DMS114 treated with DMSO at 0.1 percent for 48 hours (cell line): ENCODE results near the gene CORO2B.

Experiments used
- DNase-seq: peaks from one replicate; lab custom pipeline; 2025; ENCODE audit not compliant: unreplicated experiment; lab: John Stamatoyannopoulos, UW

Gene CORO2B

DNA sequence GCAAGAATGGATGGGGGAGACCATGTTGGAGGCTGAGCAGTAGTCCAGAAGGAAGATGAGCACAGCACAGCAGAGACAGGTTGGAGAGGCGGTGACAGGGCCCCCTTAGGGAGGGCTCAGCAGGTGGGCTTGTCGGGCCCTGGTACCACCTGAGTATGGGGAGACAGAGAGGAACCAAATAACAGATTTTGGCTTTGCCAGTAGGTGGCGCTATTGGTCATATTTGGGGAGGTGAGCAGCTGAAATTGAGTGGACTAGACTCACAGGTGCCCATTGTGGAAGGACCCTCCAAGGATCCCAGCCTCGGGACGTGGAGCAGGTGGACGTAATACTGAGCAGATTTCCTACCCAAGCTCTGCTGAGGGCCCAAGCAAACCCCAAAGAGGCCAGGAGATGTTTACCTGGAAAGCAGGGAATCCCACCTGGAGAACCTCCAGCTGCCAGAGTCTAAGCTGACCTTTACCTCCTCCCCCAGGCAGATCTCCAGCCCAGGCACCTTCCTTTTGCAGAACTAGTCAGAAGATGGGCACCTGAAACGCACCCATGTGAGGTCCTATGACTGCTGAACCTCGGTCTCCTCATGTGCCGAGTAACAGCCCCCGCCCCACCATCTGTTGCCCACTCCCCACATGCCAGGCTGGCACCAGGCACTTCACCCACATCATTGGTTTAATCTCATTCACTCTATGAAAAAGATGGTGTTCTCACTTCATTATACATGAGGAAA lies 24.6 kb upstream of the CORO2B start:
- DNase-seq: peak; percentile 56

DNA sequence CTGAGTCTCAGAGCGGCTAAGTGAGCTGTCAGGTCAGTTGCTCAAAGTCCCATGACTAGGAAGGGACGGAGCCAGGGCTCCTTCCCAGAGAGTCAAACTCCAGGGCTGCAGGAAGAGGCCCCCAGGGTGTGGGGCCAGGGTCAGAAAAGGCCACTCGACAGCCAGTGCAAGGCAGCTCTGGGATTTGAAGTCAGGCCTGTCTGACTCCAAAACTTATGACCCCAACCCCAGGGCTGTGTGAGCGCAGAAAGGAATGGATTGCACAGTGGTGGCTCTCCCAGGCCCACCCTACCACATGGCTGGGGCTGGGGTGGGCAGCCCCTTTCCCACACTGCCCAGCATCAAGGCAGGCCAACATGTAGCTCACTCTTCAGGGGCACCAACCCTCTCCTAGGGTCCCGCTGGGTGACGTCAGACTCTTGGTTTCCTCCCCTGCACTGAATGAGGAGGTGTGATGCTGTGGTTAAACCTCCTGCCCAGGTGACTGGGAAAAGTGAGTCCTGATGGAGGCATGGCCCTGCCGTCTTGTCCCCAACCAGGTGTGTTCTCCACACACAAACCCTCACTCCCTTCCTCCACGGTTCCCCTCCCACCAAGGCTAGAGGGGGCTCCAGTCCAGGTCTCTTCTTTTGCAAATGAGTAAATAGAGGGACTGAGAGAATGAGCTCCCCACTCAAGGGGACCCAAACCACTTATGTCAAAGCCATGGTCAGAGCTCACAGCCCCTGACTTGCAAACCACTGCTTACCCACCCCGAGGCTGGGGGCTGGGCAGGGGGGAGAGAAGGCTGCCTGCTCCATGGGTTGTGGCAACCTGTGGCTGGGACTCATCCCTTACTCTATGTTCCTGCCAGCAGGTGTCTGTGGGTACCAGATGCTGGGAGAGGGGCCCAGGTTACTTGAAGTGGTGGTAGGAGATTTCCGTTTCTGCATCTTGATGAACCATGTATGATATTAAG lies 23.8 kb upstream of the CORO2B start:
- no peak for DNase-seq

DNA sequence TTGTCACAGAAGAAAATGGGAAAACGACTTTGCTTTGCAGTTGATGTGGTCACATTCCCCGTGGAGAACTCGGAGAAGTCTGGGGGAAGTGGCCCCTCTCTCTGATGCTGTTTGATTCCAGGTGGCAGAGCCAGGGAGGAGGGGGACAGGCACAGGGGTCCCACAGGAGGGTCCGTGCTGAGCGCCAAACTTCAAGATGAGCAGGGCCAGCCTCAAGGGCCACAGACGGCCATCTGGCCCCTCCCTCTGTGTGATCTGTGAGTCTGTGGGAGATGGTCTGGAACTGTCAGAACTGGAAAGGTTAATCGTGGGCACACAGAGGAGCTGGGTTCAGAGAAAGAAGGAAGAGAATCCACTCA lies 23.1 kb upstream of the CORO2B start:
- DNase-seq: no peak

DNA sequence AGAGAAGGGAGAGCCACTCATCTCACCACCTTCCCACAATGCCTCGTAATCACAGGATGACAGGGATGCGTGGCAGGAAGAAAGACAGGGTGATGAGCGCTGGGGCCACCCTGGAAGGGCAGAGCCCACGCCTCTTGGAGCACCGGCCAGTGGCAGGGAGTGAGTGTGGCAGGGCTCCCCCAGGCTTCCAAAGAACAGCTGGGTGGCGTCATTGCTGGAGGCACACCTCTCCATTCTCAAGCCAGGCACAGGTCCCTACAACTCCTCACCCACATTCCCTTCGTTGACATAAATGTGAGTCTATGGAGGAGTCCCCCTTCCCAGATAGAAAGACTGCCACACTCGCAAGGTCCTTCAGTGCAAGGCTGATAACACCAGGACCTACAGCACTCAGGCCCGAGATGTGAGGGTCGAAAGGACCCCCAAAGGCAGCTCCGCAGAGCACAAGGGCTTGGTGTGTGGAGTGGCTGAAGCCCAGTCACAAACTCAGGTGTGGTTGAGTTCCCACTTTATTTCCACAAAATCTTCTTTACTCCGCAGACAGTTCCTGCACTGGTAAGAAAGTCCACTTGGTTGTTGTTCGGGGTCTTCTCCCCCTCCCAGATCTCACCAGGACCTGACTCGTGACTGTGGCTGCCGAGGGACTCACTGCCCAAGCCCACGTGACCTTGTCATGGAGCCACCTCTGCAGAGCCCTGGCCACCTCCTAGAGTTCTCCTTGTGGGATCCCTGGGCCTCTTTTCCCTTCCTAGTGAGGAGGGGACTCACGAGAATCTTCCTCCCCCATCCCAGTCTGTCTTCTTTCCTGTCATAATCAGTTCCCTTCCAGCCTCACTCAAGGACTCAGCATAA lies 22.4 kb upstream of the CORO2B start:
- DNase-seq: no peak

DNA sequence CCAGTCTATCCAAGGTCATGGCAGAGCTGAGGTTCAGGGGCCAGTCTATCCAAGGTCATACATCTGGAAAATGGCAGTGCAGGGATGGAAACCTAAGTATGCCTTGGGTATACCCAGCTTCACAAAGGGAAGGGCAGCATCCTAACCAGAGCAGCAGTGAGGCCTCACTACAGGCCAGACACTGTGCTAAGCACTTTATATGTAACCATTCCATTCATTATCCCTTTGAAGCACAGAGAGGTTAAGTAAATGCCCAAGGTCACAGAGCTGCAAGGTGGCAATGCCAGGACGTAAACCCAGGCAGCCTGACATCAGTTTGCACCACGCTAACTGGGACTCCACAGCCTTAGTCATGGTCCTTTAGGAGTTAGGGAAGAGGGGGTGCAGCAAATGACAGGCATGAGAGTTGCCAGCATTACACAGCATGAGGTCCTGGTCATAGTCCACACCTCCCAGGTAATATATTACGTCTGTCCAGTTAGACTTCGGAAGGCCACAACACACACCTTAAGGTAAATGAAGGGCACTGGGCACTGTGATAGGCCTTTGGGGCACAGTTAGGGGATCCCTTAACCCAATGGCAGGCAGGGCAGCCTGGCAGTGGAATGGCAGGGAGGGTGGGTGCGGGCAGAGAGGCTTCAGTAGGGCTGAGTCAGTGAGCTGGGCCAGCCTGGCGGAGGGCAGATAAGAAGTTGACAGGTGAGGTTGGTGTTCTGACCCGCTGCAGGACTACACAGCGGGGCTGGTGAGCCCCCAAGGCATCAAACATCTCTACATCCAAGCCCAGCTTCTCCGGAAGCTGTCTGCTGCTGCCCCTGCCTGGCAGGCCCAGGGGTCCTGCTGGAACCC lies 21.1 kb upstream of the CORO2B start:
- DNase-seq: no peak

DNA sequence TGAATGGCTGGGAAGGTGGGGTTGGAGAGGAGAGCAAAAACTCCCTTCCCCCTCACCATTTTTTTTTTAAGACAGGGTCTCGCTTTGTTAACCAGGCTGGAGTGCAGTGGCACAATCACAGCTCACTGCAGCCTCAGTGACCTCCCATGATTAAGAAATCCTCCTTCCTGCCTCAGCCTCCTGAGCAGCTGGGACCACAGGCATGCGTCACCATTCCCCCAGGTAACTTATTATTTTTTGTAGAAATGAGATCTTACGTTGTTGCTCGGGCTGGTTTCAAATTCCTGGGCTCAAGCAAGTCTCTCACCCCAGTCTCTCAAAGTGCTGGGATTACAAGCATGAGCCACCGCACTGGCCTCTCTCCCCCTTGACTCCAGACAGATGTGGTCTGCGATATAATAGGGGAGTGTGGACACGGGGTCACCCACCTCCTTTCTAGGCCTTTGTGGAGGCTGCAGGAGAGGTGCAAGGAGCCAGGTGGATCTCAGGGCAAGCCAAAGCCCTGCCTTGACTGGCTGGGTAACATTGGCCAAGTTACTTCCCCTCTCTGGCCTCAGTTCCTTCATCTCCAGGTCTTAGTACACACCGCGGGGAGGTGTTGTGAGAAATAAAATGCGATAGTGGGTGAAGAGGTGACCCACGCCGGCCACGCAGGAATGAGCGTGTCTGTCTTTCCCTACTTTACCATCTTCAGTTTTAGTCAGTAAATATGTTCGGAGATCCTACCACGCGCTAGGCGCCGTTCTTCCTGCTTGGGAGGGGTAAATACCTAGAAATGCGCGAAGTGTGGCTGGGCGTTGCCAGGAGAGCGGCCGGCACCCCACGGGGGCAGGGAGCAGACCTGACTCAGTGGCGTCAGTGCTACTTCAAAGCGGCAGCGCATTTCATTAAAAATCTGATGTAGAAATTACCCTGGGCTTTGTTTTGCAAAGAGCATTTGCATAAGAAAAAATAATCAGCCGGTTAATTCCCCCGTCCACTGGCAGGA lies 20.2 kb upstream of the CORO2B start:
- no peak for DNase-seq

DNA sequence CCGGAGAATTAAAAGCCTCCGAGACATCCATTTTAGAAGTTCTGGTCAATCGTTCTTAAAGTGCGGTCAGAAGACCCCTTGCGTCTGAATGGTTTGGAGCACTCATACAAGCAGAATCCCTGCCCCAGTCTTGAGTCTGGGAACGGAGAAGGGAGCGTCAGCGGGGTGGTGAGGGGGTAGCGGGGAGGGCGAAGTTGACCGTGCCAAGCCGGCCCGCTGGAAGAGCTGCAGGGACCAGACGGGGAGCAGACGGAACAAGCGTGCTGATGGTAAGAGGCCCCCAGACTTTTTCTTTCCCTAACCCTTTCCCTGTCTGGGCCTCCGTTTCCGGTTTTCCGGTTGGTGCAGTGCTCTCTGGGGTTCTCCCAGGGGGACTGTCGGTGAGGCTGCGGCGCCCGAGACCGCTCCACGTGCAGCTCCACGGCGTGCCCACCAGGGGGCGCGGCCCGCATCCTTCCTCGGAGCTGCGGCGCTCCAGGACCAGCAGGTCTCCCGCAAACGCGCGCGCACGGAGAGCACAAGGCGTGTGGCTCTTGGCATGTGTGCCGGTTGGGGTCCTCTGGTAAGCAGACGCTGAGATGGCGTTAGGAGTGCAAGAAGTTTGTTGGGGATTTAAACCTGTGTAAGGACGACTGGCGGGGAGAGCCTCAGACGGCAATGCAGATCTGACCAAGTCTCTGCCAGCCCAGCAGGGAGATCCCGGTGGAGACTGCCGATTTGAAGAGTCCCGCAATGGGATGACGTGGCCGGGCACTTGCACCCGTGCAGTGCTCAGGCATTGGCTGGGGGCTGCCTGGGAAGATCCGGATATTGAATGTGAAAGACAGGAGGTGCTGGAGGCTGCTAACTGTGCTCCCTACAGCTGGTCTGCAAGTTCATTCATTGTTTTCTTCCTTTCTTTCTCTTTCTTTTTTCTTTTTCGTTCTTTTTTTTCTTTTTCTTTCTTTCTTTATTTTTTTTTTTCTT lies 19.2 kb upstream of the CORO2B start:
- peak; percentile 88 for DNase-seq

DNA sequence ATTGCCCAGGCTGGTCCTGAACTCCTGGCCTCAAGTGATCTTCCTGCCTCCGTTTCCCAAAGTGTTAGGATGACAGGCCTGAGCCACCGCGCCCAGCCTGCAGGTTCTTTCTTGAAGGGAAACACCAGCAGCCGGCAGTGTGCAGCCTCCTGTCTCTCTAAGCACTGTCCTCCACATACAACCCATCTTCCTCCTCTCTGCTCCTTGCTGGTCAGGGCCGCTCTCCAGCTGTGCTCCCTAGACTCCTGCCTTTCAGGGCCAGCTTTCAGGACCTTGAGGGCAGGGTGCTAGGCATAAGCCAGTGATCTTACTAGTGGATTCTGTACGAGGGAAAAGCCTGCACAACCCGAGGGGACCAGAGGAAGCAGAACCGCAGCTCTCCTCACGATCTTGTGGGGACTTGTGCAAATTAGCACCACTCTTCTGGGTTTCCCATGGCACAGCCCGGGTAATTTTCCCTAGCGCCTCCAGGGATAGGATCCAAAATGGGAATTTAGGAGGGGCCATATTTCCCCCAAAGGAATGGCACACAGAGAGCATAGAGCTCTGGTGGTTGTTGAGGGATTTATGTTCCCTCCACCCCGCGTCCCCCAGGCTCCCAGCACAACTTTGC lies 18.2 kb upstream of the CORO2B start:
- DNase-seq: no peak

DNA sequence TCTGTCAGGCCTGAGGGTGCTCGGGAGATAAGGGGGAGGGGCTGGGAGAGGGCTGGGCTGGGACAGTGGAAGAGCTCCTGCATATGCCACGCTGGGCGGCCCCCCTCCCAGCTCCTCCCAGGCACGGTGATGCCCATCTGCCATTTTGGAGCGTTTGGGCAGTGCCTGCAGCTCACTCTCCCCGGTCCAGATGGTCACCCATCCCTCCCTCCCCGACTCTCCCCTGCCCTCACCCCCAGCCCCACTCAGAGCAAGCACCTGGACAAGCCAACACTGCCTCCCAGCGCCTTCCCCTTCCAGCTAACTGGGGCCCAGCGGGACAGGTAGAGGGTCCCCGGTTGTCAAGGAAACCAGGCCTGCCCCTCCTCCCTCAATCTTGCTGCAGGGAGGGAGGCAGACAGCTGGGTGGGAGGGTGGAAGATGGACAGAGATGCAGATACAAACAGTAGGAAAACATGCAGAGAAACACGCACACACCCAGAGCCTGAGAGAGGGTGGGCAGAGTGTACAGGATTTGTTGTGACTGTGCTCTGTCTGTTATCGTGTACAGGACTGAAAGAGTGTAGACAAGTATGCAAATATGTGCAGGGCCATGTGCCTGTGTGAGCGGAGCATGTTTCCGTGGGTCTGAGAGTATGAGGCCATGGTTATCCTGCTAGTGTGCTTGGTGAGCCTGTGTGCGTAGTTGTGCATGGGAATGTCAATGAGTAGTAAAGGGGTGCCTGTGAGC lies 17.5 kb upstream of the CORO2B start:
- no peak for DNase-seq

DNA sequence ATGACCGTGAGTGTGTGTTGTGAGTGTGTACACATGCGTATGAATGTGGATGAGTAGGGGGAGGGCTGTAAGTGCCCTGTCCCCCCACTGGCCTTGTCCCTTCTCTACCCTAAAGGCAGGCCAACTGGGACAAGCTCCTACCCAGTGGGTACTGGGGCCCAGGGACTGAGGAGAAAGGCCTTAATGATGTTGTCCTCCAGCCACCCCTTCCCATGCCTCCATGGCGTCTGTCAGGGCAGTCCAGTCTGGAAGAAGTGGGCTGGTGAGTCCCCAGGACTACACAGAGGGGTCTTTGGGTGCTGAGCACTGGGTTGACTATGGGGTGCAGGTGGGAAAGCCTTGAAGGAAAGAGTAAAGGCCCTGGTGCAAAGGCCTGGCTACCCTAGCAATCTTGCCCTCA lies 16.9 kb upstream of the CORO2B start:
- DNase-seq: no peak

DNA sequence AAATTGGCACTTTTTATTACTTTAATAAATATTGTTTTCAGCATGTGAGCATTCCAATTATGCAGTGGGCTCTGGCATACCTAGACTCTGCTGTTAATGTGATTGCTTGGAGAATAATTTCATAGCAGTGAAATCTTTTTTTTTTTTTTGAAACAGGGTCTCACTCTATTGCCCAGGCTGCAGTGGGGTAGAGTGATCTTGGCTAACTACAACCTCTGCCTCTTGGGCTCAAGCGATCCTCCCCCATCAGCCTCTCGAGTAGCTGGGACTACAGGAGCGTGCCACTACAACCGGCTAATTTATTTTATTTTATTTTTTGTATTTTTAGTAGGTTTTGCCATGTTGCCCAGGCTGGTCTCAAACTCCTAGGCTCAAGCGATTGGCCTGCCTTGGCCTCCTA lies 14.6 kb upstream of the CORO2B start:
- no peak for DNase-seq

DNA sequence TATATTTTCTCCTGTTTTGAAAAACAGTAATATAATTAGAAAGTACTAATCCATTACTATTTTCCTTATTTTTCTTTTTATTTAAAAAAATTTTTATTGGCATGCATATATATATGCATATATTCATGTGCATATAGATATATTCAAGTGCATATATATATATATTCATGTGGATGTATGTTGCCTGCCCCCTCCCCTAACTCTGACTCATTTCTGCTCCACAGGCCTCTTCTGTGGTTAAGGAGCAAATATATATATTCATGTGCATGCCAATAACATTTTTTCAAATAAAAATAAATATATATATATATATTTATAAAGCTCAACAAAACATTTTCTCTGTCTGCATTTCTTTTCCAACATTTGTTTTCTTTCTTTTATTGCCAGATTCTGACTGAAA lies 13.6 kb upstream of the CORO2B start:
- DNase-seq: no peak

DNA sequence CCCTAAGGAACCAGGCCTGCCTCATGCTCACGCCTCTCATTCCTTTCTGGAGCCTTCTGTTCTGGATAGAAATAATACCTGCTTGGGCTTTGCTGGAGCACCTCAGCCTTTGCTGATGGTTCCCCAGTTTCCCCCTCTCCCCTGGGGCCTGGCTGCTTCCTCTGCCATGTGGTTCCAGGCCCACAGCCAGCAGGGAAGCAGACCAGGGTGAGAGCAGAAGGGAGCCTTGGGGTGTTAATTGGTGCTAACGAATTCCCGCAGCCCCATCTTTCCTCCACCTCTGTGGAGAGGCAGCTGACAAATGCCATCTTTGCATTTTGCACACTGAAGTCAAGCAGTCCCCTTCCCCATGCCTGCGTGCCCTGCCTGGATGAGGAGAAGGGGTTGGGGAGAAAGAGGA lies 13.1 kb upstream of the CORO2B start:
- no peak for DNase-seq

DNA sequence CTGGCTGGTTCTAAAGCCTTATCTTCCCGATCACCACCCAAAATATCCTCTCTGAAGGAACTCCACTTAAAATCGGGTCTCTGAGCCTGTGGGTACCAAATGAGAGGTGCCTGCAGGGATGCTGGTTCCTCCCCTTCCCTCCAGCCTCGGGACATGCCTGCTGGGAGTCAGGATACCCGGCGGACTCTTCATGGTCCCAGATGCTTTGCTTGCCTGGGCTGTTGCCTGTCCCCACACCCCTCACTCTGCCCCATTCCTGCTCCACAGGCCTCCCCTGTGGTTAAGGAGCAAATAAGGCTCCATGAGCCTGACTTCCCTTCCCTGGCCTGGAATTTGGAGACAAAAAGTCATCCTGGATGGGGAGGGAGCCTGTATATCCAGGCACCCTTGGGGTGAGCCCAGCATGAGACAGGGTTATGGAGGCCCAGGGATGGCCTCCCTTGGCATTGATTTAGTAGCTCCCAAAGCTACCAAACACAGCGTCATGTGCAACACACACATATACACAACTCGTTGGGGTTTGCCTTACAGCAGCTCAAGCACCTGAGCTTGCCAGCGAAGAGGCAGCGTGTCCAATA lies 12.3 kb upstream of the CORO2B start:
- no peak for DNase-seq

DNA sequence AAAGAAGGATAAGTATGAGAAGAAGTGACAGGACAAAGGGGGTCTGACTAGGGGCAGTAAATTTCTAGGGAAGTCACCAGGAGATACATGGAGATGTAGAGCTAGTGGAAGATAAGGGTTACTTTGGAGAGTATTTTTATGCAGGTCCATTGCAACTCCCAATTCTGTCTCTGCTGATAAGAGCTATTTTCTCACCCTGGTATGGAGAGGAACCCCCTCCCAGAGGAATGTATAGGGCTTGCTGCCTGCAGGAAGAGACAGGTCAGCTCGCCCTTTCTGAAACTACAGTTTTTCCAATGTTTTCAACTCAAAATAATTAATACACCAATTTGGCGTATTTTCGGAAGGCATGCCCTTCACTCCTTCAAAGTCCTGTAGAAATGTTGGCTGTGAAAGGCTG lies 11.4 kb upstream of the CORO2B start:
- DNase-seq: no peak

DNA sequence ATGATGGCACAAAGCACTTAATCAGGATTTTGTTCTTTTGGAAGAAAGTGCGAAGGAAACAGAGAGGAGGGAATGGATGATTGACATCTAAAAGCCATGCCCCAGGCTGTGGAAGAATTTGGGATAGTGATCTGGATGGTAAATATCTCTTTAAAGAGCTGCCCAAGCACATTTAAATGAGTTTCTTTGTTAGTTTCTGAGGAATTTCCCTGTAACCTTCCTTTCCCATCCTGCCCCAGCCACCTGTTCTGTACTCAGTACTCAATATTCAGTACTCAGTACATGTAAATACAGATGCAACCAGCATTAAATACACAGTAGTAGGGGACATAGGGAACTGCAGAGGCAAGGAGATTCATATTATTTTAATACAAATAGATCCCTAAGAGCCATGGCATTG lies 7.8 kb upstream of the CORO2B start:
- DNase-seq: no peak

DNA sequence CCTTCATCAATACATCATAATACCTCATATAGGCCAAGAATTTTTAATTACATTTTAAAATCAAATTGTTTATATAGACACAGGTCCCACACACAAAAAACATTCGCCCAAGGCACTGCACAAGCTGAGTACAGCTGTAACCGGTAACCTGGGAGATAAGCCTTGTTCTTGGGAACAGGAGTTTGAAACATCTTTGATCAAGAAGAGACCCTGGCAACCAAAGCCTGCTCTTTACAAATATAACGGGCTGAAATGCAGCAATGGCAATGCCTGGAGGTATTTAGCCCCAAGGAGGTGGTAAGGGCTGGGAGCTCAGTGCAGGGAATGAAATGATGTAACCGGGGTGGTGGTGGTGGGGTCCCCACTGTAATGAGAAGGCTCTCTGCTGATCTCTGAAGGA lies 7.2 kb upstream of the CORO2B start:
- no peak for DNase-seq
